K562 (cell line): ENCODE data around the gene POLD4. TPM values are rescaled to one million over a fixed set of nuclear protein-coding genes. Genes with fewer than 3 reads are reported as not detected.

Experiments used
- CHD2 ChIP-seq: IDR thresholded peaks from 2 replicates; pipeline ENCODE4 v1.6.1; 2011; ENCODE audit warnings: low read depth, low read length
- FOXP4 ChIP-seq: sonication (generic); formaldehyde crosslinking; IDR thresholded peaks from 2 replicates; pipeline ENCODE4 v1.8.0; 2022; ENCODE audit warnings: mild to moderate bottlenecking, missing genetic modification reagents, borderline replicate concordance
- PRDM10 ChIP-seq: fragments of 450-650 bp; IDR thresholded peaks from 2 replicates; pipeline ENCODE4 v1.6.1; 2018; ENCODE audit not compliant: partially characterized antibody
- SREBF1 ChIP-seq: fragments of 150-350 bp; IDR thresholded peaks from 2 replicates; pipeline ENCODE4 v1.6.1; 2014; ENCODE audit warnings: antibody characterized with exemption, low read depth, low read length, borderline replicate concordance
- VEZF1 ChIP-seq: fragments of 200-800 bp; sonication (Bioruptor generic); IDR thresholded peaks from 2 replicates; pipeline ENCODE4 v1.6.1; 2017; ENCODE audit warnings: missing genetic modification characterization, missing compliant biosample characterization
- XRCC4 ChIP-seq: IDR thresholded peaks from one replicate; pipeline ENCODE4 v1.6.1; 2011; ENCODE audit not compliant: insufficient read depth, insufficient read length; ENCODE audit errors: extremely low read depth
- YBX1 ChIP-seq: fragments of 450-650 bp; IDR thresholded peaks from 2 replicates; pipeline ENCODE4 v1.7.1; 2016; ENCODE audit warnings: mild to moderate bottlenecking
- ZNF133 ChIP-seq: fragments of 250-450 bp; sonication (Bioruptor Pico); IDR thresholded peaks from 2 replicates; pipeline ENCODE4 v1.4.0; 2020; ENCODE audit warnings: mild to moderate bottlenecking
- polyA plus RNA-seq, 8 experiments: library from polyadenylated mRNA; depleted of rRNA in 4 of 8; stranded (reverse) in 5 of 8; unstranded in 3 of 8; fragments of >200 nt; fragmentation: Nextera tagmentation in 2 of 8; fragmentation: Illumina TruSeq in 1 of 8; extraction: Ambion mirVana in 2 of 8; extraction: Trizol in 1 of 8; gene quantifications; 2 replicates each; pipeline versions ENCODE4 v1.2.1 to v1.2.3, GENCODE V29; 2011 to 2014; ENCODE audit warnings: inconsistent platforms in 1 of 8, missing spikeins in 1 of 8
- total RNA-seq, 7 experiments: library from RNA; depleted of rRNA in 6 of 7; stranded (reverse); fragments of >200 nt in 6 of 7; fragmentation: Illumina TruSeq in 2 of 7; extraction: Trizol in 2 of 7; gene quantifications; 2 replicates each; pipeline versions ENCODE4 v1.2.1 to v1.2.3, GENCODE V29; 2011 to 2021; ENCODE audit warnings: low replicate concordance in 1 of 7
- TF ChIP-seq, protein P1 (sequence below): fragments of 200-400 bp; formaldehyde crosslinking; IDR thresholded peaks from 2 replicates; pipeline ENCODE4 v1.6.1; 2017; ENCODE audit warnings: mild to moderate bottlenecking, low read depth, low read length, moderate library complexity
- TF ChIP-seq, protein P2 (sequence below): fragments of 450-650 bp; IDR thresholded peaks from 2 replicates; pipeline ENCODE4 v1.6.1; 2016; ENCODE audit warnings: mild to moderate bottlenecking
- TF ChIP-seq, protein P3 (sequence below): fragments of 250-450 bp; sonication (Bioruptor Pico); IDR thresholded peaks from 2 replicates; pipeline ENCODE4 v1.6.1; 2021; ENCODE audit warnings: mild to moderate bottlenecking

The POLD4 gene
- total and polyA plus RNA-seq, 9 of the 15 experiments (the other 6 are each of a cell fraction or from before 2014, with no cell fraction given), result 5.8 to 64.5 (median 18.3) TPM

DNA sequence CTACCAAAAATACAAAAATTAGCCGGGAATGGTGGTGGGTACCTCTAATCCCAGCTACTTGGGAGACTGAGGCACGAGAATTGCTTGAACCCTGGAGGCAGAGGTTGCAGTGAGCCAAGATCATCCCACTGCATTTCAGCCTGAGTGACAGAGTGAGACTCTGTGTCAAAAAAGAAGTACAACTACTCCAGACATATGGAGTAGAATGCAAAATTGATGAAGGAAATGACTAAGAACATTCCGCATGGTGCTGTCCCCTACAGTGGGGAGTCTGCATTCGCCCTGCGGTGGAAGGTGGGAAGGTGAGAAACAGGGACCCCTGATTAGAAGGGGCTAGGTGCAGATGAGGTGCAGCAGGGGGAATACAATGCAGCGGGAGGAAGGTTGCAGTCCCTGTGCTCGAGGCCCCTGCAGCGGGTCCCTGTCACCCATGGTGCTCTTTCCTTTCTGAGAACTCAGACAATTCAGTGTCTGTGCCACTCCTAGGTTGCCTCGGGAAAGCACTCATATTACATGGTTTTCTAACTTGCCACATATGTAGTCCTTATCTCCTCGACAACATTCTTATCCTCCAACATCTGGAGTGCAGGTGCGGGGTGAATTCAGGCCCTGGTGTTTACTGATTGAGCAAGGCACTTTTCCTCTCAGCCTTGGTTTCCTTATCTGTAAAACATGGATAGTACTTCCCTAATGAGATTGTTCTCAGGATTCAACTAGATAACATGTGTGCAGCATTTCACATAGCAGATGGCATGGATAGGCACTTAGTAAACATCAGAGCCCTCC lies 5.2 kb downstream of the POLD4 start (continued):
- TF ChIP-seq, protein P1, sequence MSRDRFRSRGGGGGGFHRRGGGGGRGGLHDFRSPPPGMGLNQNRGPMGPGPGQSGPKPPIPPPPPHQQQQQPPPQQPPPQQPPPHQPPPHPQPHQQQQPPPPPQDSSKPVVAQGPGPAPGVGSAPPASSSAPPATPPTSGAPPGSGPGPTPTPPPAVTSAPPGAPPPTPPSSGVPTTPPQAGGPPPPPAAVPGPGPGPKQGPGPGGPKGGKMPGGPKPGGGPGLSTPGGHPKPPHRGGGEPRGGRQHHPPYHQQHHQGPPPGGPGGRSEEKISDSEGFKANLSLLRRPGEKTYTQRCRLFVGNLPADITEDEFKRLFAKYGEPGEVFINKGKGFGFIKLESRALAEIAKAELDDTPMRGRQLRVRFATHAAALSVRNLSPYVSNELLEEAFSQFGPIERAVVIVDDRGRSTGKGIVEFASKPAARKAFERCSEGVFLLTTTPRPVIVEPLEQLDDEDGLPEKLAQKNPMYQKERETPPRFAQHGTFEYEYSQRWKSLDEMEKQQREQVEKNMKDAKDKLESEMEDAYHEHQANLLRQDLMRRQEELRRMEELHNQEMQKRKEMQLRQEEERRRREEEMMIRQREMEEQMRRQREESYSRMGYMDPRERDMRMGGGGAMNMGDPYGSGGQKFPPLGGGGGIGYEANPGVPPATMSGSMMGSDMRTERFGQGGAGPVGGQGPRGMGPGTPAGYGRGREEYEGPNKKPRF, result no peak
- no peak for TF ChIP-seq FOXP4 (CRISPR knock-in tag)
- no peak for TF ChIP-seq ZNF133 (CRISPR knock-in tag)
- TF ChIP-seq, protein P2, sequence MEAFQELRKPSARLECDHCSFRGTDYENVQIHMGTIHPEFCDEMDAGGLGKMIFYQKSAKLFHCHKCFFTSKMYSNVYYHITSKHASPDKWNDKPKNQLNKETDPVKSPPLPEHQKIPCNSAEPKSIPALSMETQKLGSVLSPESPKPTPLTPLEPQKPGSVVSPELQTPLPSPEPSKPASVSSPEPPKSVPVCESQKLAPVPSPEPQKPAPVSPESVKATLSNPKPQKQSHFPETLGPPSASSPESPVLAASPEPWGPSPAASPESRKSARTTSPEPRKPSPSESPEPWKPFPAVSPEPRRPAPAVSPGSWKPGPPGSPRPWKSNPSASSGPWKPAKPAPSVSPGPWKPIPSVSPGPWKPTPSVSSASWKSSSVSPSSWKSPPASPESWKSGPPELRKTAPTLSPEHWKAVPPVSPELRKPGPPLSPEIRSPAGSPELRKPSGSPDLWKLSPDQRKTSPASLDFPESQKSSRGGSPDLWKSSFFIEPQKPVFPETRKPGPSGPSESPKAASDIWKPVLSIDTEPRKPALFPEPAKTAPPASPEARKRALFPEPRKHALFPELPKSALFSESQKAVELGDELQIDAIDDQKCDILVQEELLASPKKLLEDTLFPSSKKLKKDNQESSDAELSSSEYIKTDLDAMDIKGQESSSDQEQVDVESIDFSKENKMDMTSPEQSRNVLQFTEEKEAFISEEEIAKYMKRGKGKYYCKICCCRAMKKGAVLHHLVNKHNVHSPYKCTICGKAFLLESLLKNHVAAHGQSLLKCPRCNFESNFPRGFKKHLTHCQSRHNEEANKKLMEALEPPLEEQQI, result no peak
- TF ChIP-seq YBX1, result no peak
- peak; percentile 62 for TF ChIP-seq VEZF1 (CRISPR knock-in tag)
- no peak for TF ChIP-seq PRDM10
- TF ChIP-seq, protein P3, sequence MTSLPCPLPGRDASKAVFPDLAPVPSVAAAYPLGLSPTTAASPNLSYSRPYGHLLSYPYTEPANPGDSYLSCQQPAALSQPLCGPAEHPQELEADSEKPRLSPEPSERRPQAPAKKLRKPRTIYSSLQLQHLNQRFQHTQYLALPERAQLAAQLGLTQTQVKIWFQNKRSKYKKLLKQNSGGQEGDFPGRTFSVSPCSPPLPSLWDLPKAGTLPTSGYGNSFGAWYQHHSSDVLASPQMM (CRISPR knock-in tag), result no peak
- TF ChIP-seq SREBF1, result no peak
- no peak for TF ChIP-seq CHD2
- no peak for TF ChIP-seq XRCC4
